ENCODE results near the gene TAPT1. TPM values are rescaled to one million over a fixed set of nuclear protein-coding genes. Genes with fewer than 3 reads are reported as not detected.

Gene TAPT1
- total RNA-seq, 1 experiment from 2014 or later, result 48.6 TPM

DNA sequence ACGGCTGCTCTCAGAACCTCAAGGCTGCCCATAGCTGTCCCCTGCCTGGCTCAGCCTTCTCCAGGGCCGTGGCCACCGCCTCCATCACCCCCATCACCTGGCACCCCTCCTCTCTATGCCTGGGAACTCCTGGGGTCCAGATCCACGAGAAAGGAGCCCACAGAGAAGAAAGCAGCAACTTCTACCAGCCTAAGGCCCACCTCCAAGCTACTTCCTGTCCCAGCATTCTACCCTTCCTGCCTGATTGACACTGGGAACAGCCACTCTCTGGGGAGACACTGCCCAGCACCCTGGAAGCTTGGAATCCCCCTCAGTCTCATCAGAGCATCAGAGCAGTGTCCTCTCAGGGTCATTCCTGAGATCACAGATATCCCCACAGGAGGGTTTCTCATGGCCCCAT is 105.6 kb downstream of the TAPT1 start:
- intact Hi-C loops (cut with micrococcal nuclease; ENCODE audit: unreplicated experiment), result no loop called here
- H3K4me1 ChIP-seq (ENCODE audit: insufficient read depth, low read length, poor library complexity, severe bottlenecking), result no peaks in the 10 kb centered on the region
- no peaks in the 10 kb centered on the region for H3K36me3 ChIP-seq (ENCODE audit: insufficient read depth, low read length, poor library complexity, severe bottlenecking)
- POLR2A ChIA-PET (ENCODE audit: low non-redundant PET), result no interaction called here
- H3K27ac ChIP-seq (ENCODE audit: low read depth, low read length, poor library complexity, severe bottlenecking), result no peak overlapping the region
- no peak for DNase-seq (ENCODE audit: low spot score)
- no peaks in the 10 kb centered on the region for H3K9me3 ChIP-seq (ENCODE audit: low read depth, low read length, poor library complexity, severe bottlenecking)
- CTCF ChIA-PET, result no interaction called here
- peaks cover 11% of the 10 kb centered on the region for H3K27me3 ChIP-seq (replicated peaks; ENCODE audit: insufficient read depth, low read depth, low read length, poor library complexity)
- TF ChIP-seq, protein P1, sequence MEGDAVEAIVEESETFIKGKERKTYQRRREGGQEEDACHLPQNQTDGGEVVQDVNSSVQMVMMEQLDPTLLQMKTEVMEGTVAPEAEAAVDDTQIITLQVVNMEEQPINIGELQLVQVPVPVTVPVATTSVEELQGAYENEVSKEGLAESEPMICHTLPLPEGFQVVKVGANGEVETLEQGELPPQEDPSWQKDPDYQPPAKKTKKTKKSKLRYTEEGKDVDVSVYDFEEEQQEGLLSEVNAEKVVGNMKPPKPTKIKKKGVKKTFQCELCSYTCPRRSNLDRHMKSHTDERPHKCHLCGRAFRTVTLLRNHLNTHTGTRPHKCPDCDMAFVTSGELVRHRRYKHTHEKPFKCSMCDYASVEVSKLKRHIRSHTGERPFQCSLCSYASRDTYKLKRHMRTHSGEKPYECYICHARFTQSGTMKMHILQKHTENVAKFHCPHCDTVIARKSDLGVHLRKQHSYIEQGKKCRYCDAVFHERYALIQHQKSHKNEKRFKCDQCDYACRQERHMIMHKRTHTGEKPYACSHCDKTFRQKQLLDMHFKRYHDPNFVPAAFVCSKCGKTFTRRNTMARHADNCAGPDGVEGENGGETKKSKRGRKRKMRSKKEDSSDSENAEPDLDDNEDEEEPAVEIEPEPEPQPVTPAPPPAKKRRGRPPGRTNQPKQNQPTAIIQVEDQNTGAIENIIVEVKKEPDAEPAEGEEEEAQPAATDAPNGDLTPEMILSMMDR (conservative IDR thresholded peaks at IDR 0.05; ENCODE audit: low read depth, low read length), result no peak
- TF ChIP-seq EZH2 (IDR thresholded peaks at IDR 0.05; ENCODE audit: borderline replicate concordance, low read depth, low read length, poor library complexity, severe bottlenecking), result no peak
- H3K4me3 ChIP-seq (ENCODE audit: low read depth, low read length, poor library complexity, severe bottlenecking), result no peak overlapping the region
- BruUV-seq (replicated peaks), result no TSS peak

DNA sequence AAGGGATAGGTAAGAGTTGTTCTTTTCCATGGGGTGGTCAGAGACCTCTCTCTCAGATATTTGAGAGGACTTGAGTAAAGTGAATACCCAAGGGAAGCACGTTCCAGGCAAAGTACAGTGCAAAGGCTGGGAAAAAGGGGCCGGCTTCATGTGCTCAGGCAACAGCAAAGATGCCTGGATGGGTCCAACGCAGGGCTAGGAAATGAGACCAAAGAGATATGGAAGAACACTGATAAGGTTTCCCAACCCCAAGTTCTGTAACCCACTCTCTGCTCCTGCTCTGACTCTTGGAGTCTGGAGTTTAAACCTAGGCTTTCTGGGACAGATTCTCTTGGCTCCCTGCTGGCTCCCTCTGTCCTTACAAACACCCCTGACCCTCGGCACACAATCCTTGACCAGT is 106.3 kb downstream of the TAPT1 start:
- H3K4me3 ChIP-seq (ENCODE audit: low read depth, low read length, poor library complexity, severe bottlenecking), result no peak overlapping the region
- POLR2A ChIA-PET (ENCODE audit: low non-redundant PET), result no interaction called here
- DNase-seq (ENCODE audit: low spot score), result no peak
- no peaks in the 10 kb centered on the region for H3K9me3 ChIP-seq (ENCODE audit: low read depth, low read length, poor library complexity, severe bottlenecking)
- H3K27me3 ChIP-seq (replicated peaks; ENCODE audit: insufficient read depth, low read depth, low read length, poor library complexity), result peaks cover 11% of the 10 kb centered on the region
- intact Hi-C loops (cut with micrococcal nuclease; ENCODE audit: unreplicated experiment), result no loop called here
- no peaks in the 10 kb centered on the region for H3K36me3 ChIP-seq (ENCODE audit: insufficient read depth, low read length, poor library complexity, severe bottlenecking)
- CTCF ChIA-PET, result no interaction called here
- TF ChIP-seq, protein P1 (conservative IDR thresholded peaks at IDR 0.05; ENCODE audit: low read depth, low read length), result no peak
- no peak for TF ChIP-seq EZH2 (IDR thresholded peaks at IDR 0.05; ENCODE audit: borderline replicate concordance, low read depth, low read length, poor library complexity, severe bottlenecking)
- H3K4me1 ChIP-seq (ENCODE audit: insufficient read depth, low read length, poor library complexity, severe bottlenecking), result no peaks in the 10 kb centered on the region
- no peak overlapping the region for H3K27ac ChIP-seq (ENCODE audit: low read depth, low read length, poor library complexity, severe bottlenecking)
- BruUV-seq (replicated peaks), result no TSS peak

DNA sequence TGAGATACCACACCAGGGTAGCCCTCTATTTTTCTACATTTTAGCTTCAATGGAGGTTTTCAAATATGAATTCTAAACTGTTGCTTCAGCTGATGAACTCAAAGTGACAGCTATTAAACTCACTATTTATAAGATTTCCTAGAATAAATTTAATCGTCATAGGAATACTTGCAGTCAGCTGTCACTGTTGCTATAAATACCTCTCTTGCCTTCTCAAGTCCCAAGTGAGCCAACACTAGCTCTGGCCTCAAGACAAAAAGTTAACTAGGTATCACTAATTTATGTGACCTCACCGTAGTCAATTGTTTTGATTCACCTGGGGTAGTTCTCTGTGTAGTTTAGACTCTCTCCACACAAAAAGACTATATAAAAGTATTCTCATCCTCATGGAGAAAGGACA is 108.2 kb downstream of the TAPT1 start:
- CTCF ChIA-PET, result no interaction called here
- TF ChIP-seq EZH2 (IDR thresholded peaks at IDR 0.05; ENCODE audit: borderline replicate concordance, low read depth, low read length, poor library complexity, severe bottlenecking), result no peak
- TF ChIP-seq, protein P1 (conservative IDR thresholded peaks at IDR 0.05; ENCODE audit: low read depth, low read length), result no peak
- Histone ChIP-seq H3K27ac (ENCODE audit: low read depth, low read length, poor library complexity, severe bottlenecking) (no peak overlapping the region), H3K27me3 (replicated peaks; ENCODE audit: insufficient read depth, low read depth, low read length, poor library complexity) (peaks cover 15% of the 10 kb centered on the region), H3K36me3 (ENCODE audit: insufficient read depth, low read length, poor library complexity, severe bottlenecking) (no peaks in the 10 kb centered on the region), H3K9me3 (ENCODE audit: low read depth, low read length, poor library complexity, severe bottlenecking) (no peaks in the 10 kb centered on the region), H3K4me3 (ENCODE audit: low read depth, low read length, poor library complexity, severe bottlenecking) (no peak overlapping the region), H3K4me1 (ENCODE audit: insufficient read depth, low read length, poor library complexity, severe bottlenecking) (no peaks in the 10 kb centered on the region)
- DNase-seq (ENCODE audit: low spot score), result no peak
- no TSS peak for BruUV-seq (replicated peaks)
- POLR2A ChIA-PET (ENCODE audit: low non-redundant PET), result no interaction called here
- intact Hi-C loops (cut with micrococcal nuclease; ENCODE audit: unreplicated experiment), result no loop called here

All from A673 (cell line).